NB4 (cell line): ENCODE data around the gene PRICKLE2.

Experiments used
- CTCF ChIP-seq: IDR thresholded peaks from one replicate; pipeline ENCODE4 v1.5.1; 2012; ENCODE audit warnings: low read depth, low read length
- MAX ChIP-seq: IDR thresholded peaks from 2 replicates; pipeline ENCODE4 v1.6.1; 2011; ENCODE audit warnings: low read depth, low read length
- POLR2A ChIP-seq: IDR thresholded peaks from 2 replicates; pipeline ENCODE4 v1.6.1; 2011; ENCODE audit warnings: mild to moderate bottlenecking; ENCODE audit not compliant: insufficient read length; ENCODE audit errors: extremely low read depth

- TF ChIP-seq CTCF (no peak), MAX (no peak), POLR2A (no peak)
These were observed 60.9 kb downstream of the PRICKLE2 start for GRCh38 chr3:64164349-64164748.
